GM12873 (cell line): ENCODE measurements around the gene KCNC4.

Experiments used
- CTCF ChIP-seq: IDR thresholded peaks from 2 replicates; pipeline ENCODE4 v1.5.1; 2012; ENCODE audit warnings: low read depth, mild to moderate bottlenecking, moderate library complexity, low read length, control low read depth; ENCODE audit not compliant: insufficient read depth; ENCODE audit errors: missing control alignments

KCNC4 gene

GRCh38 chr1:110237386-110238152, 27.5 kb downstream of the KCNC4 start:
- no peak for TF ChIP-seq CTCF

- no peak for TF ChIP-seq CTCF
These were observed 29.6 kb downstream of the KCNC4 start for GRCh38 chr1:110239441-110240430.

- no peak for TF ChIP-seq CTCF
These were observed 30.5 kb downstream of the KCNC4 start for GRCh38 chr1:110240476-110241210.

GRCh38 chr1:110241516-110241915, 31.4 kb downstream of the KCNC4 start:
- TF ChIP-seq CTCF = no peak

GRCh38 chr1:110242062-110242461, 31.9 kb downstream of the KCNC4 start:
- no peak for TF ChIP-seq CTCF

GRCh38 chr1:110242731-110243130, 32.6 kb downstream of the KCNC4 start:
- TF ChIP-seq CTCF = no peak
